ENCODE results near the gene HP1BP3.

DNA sequence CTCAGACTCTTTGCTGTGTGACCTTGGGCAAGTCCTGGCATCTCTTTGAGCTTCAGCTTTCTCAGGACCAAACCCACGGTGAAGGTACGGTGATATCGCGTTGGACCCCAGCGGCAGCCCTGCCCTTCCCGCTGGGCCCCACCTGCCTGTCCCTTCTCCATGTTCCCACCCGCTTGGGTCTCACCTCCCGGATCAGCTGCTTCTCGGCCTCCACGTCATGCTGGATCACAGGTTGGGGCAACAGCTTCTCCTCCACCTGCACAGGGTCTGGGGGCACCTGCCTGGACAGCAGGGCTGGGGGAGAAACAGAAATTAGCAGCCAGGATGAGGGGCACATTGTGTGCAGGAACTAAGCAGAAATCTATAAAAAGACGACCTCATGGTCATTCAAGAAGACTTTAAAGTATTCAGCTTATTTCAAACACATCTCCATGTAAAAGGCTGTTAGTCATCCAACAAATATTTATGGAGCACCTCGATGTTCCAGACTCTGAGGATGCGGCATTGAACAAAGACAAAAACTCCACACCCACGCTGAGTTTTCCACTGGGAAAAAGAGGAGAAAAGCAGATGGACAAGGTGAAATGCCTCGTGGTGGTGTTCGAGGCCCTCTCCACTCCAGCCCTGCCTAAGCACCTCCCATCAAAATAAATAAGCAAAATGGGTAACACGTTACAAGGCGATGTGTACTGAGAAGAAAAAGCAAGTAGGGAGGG, 88.8 kb downstream of the HP1BP3 start:
- TF ChIP-seq, protein P1, sequence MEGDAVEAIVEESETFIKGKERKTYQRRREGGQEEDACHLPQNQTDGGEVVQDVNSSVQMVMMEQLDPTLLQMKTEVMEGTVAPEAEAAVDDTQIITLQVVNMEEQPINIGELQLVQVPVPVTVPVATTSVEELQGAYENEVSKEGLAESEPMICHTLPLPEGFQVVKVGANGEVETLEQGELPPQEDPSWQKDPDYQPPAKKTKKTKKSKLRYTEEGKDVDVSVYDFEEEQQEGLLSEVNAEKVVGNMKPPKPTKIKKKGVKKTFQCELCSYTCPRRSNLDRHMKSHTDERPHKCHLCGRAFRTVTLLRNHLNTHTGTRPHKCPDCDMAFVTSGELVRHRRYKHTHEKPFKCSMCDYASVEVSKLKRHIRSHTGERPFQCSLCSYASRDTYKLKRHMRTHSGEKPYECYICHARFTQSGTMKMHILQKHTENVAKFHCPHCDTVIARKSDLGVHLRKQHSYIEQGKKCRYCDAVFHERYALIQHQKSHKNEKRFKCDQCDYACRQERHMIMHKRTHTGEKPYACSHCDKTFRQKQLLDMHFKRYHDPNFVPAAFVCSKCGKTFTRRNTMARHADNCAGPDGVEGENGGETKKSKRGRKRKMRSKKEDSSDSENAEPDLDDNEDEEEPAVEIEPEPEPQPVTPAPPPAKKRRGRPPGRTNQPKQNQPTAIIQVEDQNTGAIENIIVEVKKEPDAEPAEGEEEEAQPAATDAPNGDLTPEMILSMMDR (IDR thresholded peaks at IDR 0.05; ENCODE audit: low read depth, low read length) = no peak
- no peak for TF ChIP-seq EZH2phosphoT487 (IDR thresholded peaks at IDR 0.05; ENCODE audit: low read depth)
